Trophoblast cell (in vitro differentiated cells and primary cell): Measurements from ENCODE around the gene GAPT.

Source experiments
- DNase-seq, 2 donors: peaks; one replicate each; pipeline ENCODE4 v3.0.0-alpha.2; 2016
- H2AFZ ChIP-seq: 2 replicates; pipeline ENCODE4 v1.6.1; 2013; ENCODE audit warnings: low read length, moderate library complexity, mild to moderate bottlenecking; ENCODE audit not compliant: insufficient read depth, poor library complexity
- H2AK5ac ChIP-seq: 2 replicates; pipeline ENCODE4 v1.6.1; 2013; ENCODE audit warnings: mild to moderate bottlenecking, low read length
- H2BK120ac ChIP-seq: 2 replicates; pipeline ENCODE4 v1.6.1; 2013; ENCODE audit warnings: low read length, mild to moderate bottlenecking, moderate library complexity; ENCODE audit not compliant: insufficient read depth, poor library complexity
- H2BK12ac ChIP-seq: 2 replicates; pipeline ENCODE4 v1.6.1; 2013; ENCODE audit warnings: mild to moderate bottlenecking, low read length, moderate library complexity
- H2BK5ac ChIP-seq: 2 replicates; pipeline ENCODE4 v1.6.1; 2013; ENCODE audit warnings: low read length, low read depth, moderate library complexity, mild to moderate bottlenecking; ENCODE audit not compliant: poor library complexity
- H3K14ac ChIP-seq: 2 replicates; pipeline ENCODE4 v1.6.1; 2013; ENCODE audit warnings: mild to moderate bottlenecking, low read length
- H3K18ac ChIP-seq: 2 replicates; pipeline ENCODE4 v1.6.1; 2013; ENCODE audit warnings: mild to moderate bottlenecking, low read length
- H3K23ac ChIP-seq: 2 replicates; pipeline ENCODE4 v1.6.1; 2013; ENCODE audit warnings: low read length
- H3K27ac ChIP-seq: 2 replicates; pipeline ENCODE4 v1.5.1; 2013; ENCODE audit warnings: low read depth, mild to moderate bottlenecking, inconsistent platforms, low read length, moderate library complexity
- H3K27me3 ChIP-seq: 2 replicates; pipeline ENCODE4 v1.6.1; 2013; ENCODE audit warnings: inconsistent platforms, mild to moderate bottlenecking, low read length, moderate library complexity; ENCODE audit not compliant: insufficient read depth
- H3K36me3 ChIP-seq, 2 experiments: 1 replicate in 1 of 2; 2 replicates in 1 of 2; pipeline ENCODE4 v1.6.1; 2013; ENCODE audit warnings: low read length in 2 of 2, mild to moderate bottlenecking in 2 of 2, moderate library complexity in 1 of 2; ENCODE audit not compliant: insufficient read depth in 2 of 2, control insufficient read depth in 1 of 2
- H3K4ac ChIP-seq: 2 replicates; pipeline ENCODE4 v1.6.1; 2013; ENCODE audit warnings: low read depth, mild to moderate bottlenecking, low read length, moderate library complexity
- H3K4me1 ChIP-seq, 2 experiments: 1 replicate in 1 of 2; 2 replicates in 1 of 2; pipeline ENCODE4 v1.6.1; 2013; ENCODE audit warnings: low read length in 2 of 2, mild to moderate bottlenecking in 2 of 2, moderate library complexity in 1 of 2; ENCODE audit not compliant: insufficient read depth in 2 of 2, control insufficient read depth in 1 of 2
- H3K4me2 ChIP-seq: 2 replicates; pipeline ENCODE4 v1.6.1; 2013; ENCODE audit warnings: inconsistent platforms, mild to moderate bottlenecking, low read length, moderate library complexity
- H3K4me3 ChIP-seq: 2 replicates; pipeline ENCODE4 v1.5.1; 2013; ENCODE audit warnings: mild to moderate bottlenecking, low read depth, low read length, inconsistent platforms
- H3K79me1 ChIP-seq: one replicate; pipeline ENCODE4 v1.6.1; 2013; ENCODE audit warnings: low read length
- H3K79me2 ChIP-seq: 2 replicates; pipeline ENCODE4 v1.6.1; 2013; ENCODE audit warnings: low read length, mild to moderate bottlenecking; ENCODE audit not compliant: control insufficient read depth, insufficient read depth, poor library complexity
- H3K9ac ChIP-seq: 2 replicates; pipeline ENCODE4 v1.6.1; 2013; ENCODE audit warnings: mild to moderate bottlenecking, low read length
- H3K9me3 ChIP-seq: 2 replicates; pipeline ENCODE4 v1.6.1; 2013; ENCODE audit warnings: low read depth, mild to moderate bottlenecking, control low read depth, inconsistent platforms, low read length; ENCODE audit not compliant: insufficient read depth
- H4K12ac ChIP-seq: 2 replicates; pipeline ENCODE4 v1.6.1; 2013; ENCODE audit warnings: low read depth, mild to moderate bottlenecking, low read length, moderate library complexity
- H4K8ac ChIP-seq: 2 replicates; pipeline ENCODE4 v1.6.1; 2013; ENCODE audit warnings: low read depth, mild to moderate bottlenecking, low read length, moderate library complexity
- H4K91ac ChIP-seq: one replicate; pipeline ENCODE4 v1.6.1; 2013; ENCODE audit warnings: low read depth, mild to moderate bottlenecking, low read length, moderate library complexity
- WGBS: extraction: QIAGEN DNeasy Blood & Tissue Kit; methylation state at CpG from one replicate; pipeline ENCODE4 v1.1.7; 2013; ENCODE audit warnings: missing lambda C conversion rate; ENCODE audit not compliant: insufficient read length, insufficient coverage; ENCODE audit errors: extremely low coverage; 5-methylcytosine and 5-hydroxymethylcytosine counted together

GAPT gene

GRCh38 chr5:58482536-58482935 is 8.7 kb upstream of the GAPT start:
- no peaks in the 10 kb centered on the region for H3K79me1 ChIP-seq
- H4K12ac ChIP-seq: no peak overlapping the region
- no peak overlapping the region for H4K91ac ChIP-seq
- no peaks in the 10 kb centered on the region for H3K36me3 ChIP-seq
- no peaks in the 10 kb centered on the region for H3K4me1 ChIP-seq
- no peak overlapping the region for H2AK5ac ChIP-seq
- no peak overlapping the region for H3K14ac ChIP-seq
- no peaks in the 10 kb centered on the region for H3K27me3 ChIP-seq
- no peak overlapping the region for H4K8ac ChIP-seq
- H3K9ac ChIP-seq: no peak overlapping the region
- no peak overlapping the region for H2BK5ac ChIP-seq
- no peak for DNase-seq
- H3K9me3 ChIP-seq: peaks cover 9% of the 10 kb centered on the region
- H3K79me2 ChIP-seq: no peaks in the 10 kb centered on the region
- WGBS: no CpG with 5 or more reads among the region's 1 CpG
- H2BK12ac ChIP-seq: no peak overlapping the region
- H3K23ac ChIP-seq: no peak overlapping the region
- no peak overlapping the region for H2AFZ ChIP-seq
- no peak overlapping the region for H3K18ac ChIP-seq
- no peak overlapping the region for H2BK120ac ChIP-seq
- no peak overlapping the region for H3K4me2 ChIP-seq
- H3K27ac ChIP-seq: no peak overlapping the region
- no peak overlapping the region for H3K4me3 ChIP-seq
- H3K4ac ChIP-seq: no peak overlapping the region

GRCh38 chr5:58484505-58484904 is 6.7 kb upstream of the GAPT start:
- no CpG with 5 or more reads among the region's 4 CpGs for WGBS
- H3K27ac ChIP-seq: no peak overlapping the region

DNA sequence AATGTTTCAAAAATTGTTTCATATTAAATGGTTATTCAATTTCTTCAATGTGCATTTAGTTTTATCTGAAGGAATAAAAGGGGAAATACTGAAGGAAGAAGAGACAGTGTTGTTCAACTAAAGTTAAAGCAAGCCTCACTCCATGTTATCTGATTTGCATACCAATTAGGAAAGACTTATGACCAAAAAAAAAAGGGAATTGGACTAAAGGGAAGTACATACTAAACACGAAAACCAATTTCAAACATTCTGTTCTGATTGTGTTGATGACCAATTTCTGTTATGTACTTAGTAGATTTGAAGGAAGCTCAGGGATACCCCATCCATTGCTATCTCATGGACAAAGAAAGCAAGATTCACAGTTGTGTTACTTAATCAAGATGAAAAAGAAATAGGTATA is 4.9 kb upstream of the GAPT start:
- H3K27ac ChIP-seq: no peak overlapping the region
- no CpG with 5 or more reads among the region's 1 CpG for WGBS
- H3K4me3 ChIP-seq: no peak overlapping the region
- H3K4me2 ChIP-seq: no peak overlapping the region
- H4K8ac ChIP-seq: no peak overlapping the region
- no peaks in the 10 kb centered on the region for H3K36me3 ChIP-seq
- no peaks in the 10 kb centered on the region for H3K4me1 ChIP-seq
- no peaks in the 10 kb centered on the region for H3K27me3 ChIP-seq
- no peak overlapping the region for H3K4ac ChIP-seq
- H3K18ac ChIP-seq: no peak overlapping the region
- H3K23ac ChIP-seq: no peak overlapping the region
- no peak overlapping the region for H4K12ac ChIP-seq
- H3K14ac ChIP-seq: no peak overlapping the region
- H4K91ac ChIP-seq: no peak overlapping the region
- no peaks in the 10 kb centered on the region for H3K79me1 ChIP-seq
- peaks cover 4% of the 10 kb centered on the region for H3K9me3 ChIP-seq
- no peak overlapping the region for H2AK5ac ChIP-seq
- no peak overlapping the region for H2BK120ac ChIP-seq
- no peak overlapping the region for H3K9ac ChIP-seq
- H2AFZ ChIP-seq: no peak overlapping the region
- no peak overlapping the region for H2BK12ac ChIP-seq
- no peak overlapping the region for H2BK5ac ChIP-seq
- no peak for DNase-seq
- no peaks in the 10 kb centered on the region for H3K79me2 ChIP-seq

More at GRCh38 chr5:58484505-58484904, 6.7 kb upstream of the GAPT start:
- H3K36me3 ChIP-seq: no peaks in the 10 kb centered on the region
- no peak overlapping the region for H3K23ac ChIP-seq
- H3K4ac ChIP-seq: no peak overlapping the region
- H4K8ac ChIP-seq: no peak overlapping the region
- no peak overlapping the region for H3K18ac ChIP-seq
- no peaks in the 10 kb centered on the region for H3K79me1 ChIP-seq
- no peak overlapping the region for H2BK5ac ChIP-seq
- no peak overlapping the region for H2AK5ac ChIP-seq
- H2BK120ac ChIP-seq: no peak overlapping the region
- H4K12ac ChIP-seq: no peak overlapping the region
- H4K91ac ChIP-seq: no peak overlapping the region
- H2BK12ac ChIP-seq: no peak overlapping the region
- H3K4me3 ChIP-seq: no peak overlapping the region
- H3K27me3 ChIP-seq: no peaks in the 10 kb centered on the region
- H3K79me2 ChIP-seq: no peaks in the 10 kb centered on the region
- no peak overlapping the region for H2AFZ ChIP-seq
- H3K14ac ChIP-seq: no peak overlapping the region
- H3K4me1 ChIP-seq: no peaks in the 10 kb centered on the region
- H3K4me2 ChIP-seq: no peak overlapping the region
- H3K9ac ChIP-seq: no peak overlapping the region
- no peak for DNase-seq
- H3K9me3 ChIP-seq: peaks cover 9% of the 10 kb centered on the region

DNA sequence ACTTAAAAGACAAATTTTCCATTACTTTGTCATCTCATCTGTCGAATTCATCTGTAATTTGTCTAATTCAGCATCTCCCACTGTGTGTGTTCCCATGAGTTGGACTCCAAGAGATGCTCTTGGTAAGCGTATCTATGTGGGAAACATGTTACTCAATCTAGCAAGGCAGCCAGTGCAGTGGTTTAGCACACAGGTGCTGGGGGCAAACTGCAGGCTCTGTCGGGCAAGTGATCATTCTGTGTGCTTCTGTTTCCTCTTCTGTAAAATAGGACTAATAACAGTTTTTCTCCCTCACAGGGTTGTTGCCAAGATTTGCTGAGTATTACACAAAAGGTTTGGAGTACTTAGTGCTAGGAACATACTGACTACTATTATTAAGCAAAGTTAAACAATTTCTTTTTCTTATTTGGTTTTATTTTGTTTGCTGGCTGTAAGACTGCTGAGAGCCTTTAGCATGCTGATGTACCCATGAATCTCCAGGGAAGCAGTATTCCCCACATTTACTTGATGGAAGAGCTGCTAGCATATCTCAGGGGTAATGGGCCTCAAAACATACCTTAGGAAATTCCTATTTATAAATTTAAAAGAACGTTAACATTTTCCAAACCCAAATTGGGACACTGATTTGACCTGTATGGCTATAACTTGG is 709 bp upstream of the GAPT start:
- DNase-seq: no peak
- no CpG with 5 or more reads among the region's 4 CpGs for WGBS

More for the DNA sequence above, 709 bp upstream of the GAPT start:
- no peak overlapping the region for H3K23ac ChIP-seq
- no peak overlapping the region for H2AFZ ChIP-seq
- H2AK5ac ChIP-seq: no peak overlapping the region
- no peak overlapping the region for H2BK120ac ChIP-seq
- H3K27me3 ChIP-seq: no peaks in the 10 kb centered on the region
- H3K9ac ChIP-seq: no peak overlapping the region
- no peak overlapping the region for H4K12ac ChIP-seq
- no peak overlapping the region for H2BK5ac ChIP-seq
- H4K8ac ChIP-seq: no peak overlapping the region
- no peak overlapping the region for H3K14ac ChIP-seq
- H2BK12ac ChIP-seq: no peak overlapping the region
- no peaks in the 10 kb centered on the region for H3K36me3 ChIP-seq
- H4K91ac ChIP-seq: no peak overlapping the region
- H3K9me3 ChIP-seq: no peaks in the 10 kb centered on the region
- H3K27ac ChIP-seq: no peak overlapping the region
- H3K4me1 ChIP-seq: no peaks in the 10 kb centered on the region
- no peak overlapping the region for H3K4me3 ChIP-seq
- H3K18ac ChIP-seq: no peak overlapping the region
- no peak overlapping the region for H3K4me2 ChIP-seq
- no peaks in the 10 kb centered on the region for H3K79me1 ChIP-seq
- H3K79me2 ChIP-seq: no peaks in the 10 kb centered on the region
- H3K4ac ChIP-seq: no peak overlapping the region
